Measurements from ENCODE around the gene KCNE1.

The KCNE1 gene

DNA sequence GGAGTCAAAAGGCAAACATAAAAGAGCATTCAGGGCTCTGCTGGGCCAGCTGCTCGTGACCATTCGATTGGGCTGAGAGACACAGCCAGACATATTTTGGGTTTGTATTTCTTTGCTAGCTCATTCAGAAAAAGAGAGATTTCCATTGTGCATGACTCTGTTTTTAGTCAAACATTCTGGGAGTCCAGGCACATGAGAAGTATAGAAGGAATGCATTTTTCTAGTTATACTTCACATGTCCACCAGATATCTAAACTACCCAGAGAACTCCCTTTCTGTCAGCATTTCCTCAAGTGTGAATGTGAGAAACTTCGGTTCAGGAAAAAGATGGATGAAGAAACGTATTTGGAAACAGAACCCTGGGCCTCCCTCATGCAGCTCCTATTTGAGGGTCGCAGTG is 6.3 kb upstream of the KCNE1 start:
- H3K9me3 ChIP-seq (ENCODE audit: low read length): peaks cover 3% of the 10 kb centered on the region
- peaks cover 19% of the 10 kb centered on the region for H3K36me3 ChIP-seq (ENCODE audit: insufficient read depth, low read length)
- H2AFZ ChIP-seq (ENCODE audit: low read depth, low read length): no peak overlapping the region
- H3K4me3 ChIP-seq (ENCODE audit: low read length): no peak overlapping the region
- H3K4me1 ChIP-seq (ENCODE audit: insufficient read depth, low read length): no peaks in the 10 kb centered on the region
- no peaks in the 10 kb centered on the region for H3K27me3 ChIP-seq (ENCODE audit: insufficient read depth, low read length)

GRCh38 chr21:34517491-34518245 is 5.7 kb upstream of the KCNE1 start:
- H3K27me3 ChIP-seq (ENCODE audit: insufficient read depth, low read length): no peaks in the 10 kb centered on the region
- H2AFZ ChIP-seq (ENCODE audit: low read depth, low read length): no peak overlapping the region
- H3K9me3 ChIP-seq (ENCODE audit: low read length): peaks cover 3% of the 10 kb centered on the region
- no peaks in the 10 kb centered on the region for H3K4me1 ChIP-seq (ENCODE audit: insufficient read depth, low read length)
- peaks cover 16% of the 10 kb centered on the region for H3K36me3 ChIP-seq (ENCODE audit: insufficient read depth, low read length)
- H3K4me3 ChIP-seq (ENCODE audit: low read length): no peak overlapping the region

GRCh38 chr21:34517039-34517438 is 5.0 kb upstream of the KCNE1 start:
- no peak overlapping the region for H2AFZ ChIP-seq (ENCODE audit: low read depth, low read length)
- no peak overlapping the region for H3K4me3 ChIP-seq (ENCODE audit: low read length)
- H3K36me3 ChIP-seq (ENCODE audit: insufficient read depth, low read length): peaks cover 16% of the 10 kb centered on the region
- no peaks in the 10 kb centered on the region for H3K4me1 ChIP-seq (ENCODE audit: insufficient read depth, low read length)
- no peaks in the 10 kb centered on the region for H3K27me3 ChIP-seq (ENCODE audit: insufficient read depth, low read length)
- peaks cover 3% of the 10 kb centered on the region for H3K9me3 ChIP-seq (ENCODE audit: low read length)

DNA sequence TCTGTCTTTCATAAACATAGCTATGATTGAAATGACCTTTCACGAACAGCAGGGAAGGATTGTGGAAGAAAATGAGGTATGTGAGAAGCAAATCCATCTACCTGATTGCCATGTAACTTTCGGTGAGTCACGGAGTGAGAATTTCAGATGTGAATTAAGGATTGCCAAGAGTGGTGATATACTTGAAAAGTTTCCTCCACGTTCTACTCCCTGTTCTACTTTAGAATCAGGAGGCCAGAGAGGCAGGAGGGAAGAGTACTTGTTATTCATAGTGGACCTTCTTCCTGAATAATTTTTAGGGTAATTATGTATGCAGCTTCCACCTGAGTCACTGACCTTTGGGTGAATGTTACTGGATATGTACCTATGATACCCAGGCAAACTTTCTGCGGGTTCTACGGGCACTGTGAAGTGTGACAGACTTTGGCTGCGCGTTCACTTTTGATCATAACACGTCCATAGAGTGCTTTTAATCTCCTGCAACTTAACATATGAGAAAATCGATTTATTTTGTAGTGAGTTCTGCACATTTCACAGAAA is 2.6 kb upstream of the KCNE1 start:
- no peaks in the 10 kb centered on the region for H3K27me3 ChIP-seq (ENCODE audit: insufficient read depth, low read length)
- peaks cover 5% of the 10 kb centered on the region for H3K36me3 ChIP-seq (ENCODE audit: insufficient read depth, low read length)
- H2AFZ ChIP-seq (ENCODE audit: low read depth, low read length): no peak overlapping the region
- no peaks in the 10 kb centered on the region for H3K4me1 ChIP-seq (ENCODE audit: insufficient read depth, low read length)
- H3K4me3 ChIP-seq (ENCODE audit: low read length): no peak overlapping the region
- no peaks in the 10 kb centered on the region for H3K9me3 ChIP-seq (ENCODE audit: low read length)

GRCh38 chr21:34513129-34513675 is 1.2 kb upstream of the KCNE1 start:
- Histone ChIP-seq H2AFZ (ENCODE audit: low read depth, low read length) (no peak overlapping the region), H3K36me3 (ENCODE audit: insufficient read depth, low read length) (peaks cover 5% of the 10 kb centered on the region), H3K4me1 (ENCODE audit: insufficient read depth, low read length) (no peaks in the 10 kb centered on the region), H3K27me3 (ENCODE audit: insufficient read depth, low read length) (no peaks in the 10 kb centered on the region), H3K4me3 (ENCODE audit: low read length) (no peak overlapping the region), H3K9me3 (ENCODE audit: low read length) (no peaks in the 10 kb centered on the region)

DNA sequence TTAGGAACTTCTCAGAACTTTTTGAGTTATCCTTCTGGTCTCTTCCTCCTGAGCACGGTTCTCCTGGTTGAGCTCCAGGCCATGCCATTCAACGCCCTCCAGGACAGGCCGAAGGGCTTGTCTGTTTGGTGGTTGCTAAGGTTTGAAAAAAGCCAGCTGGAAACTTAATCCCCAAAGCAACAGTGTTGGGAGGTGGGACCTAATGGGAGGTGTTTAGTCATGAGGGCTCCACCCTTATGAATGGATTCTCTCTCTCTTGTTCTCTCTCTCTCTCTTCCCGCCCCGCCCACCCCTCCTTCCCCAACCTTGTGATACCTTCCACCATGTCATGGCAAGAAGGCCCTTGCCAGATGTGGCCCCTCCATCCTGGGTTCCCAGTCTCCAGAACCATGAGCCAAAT is 829 bp downstream of the KCNE1 start:
- Histone ChIP-seq H3K4me1 (ENCODE audit: insufficient read depth, low read length) (no peaks in the 10 kb centered on the region), H3K27me3 (ENCODE audit: insufficient read depth, low read length) (no peaks in the 10 kb centered on the region), H3K9me3 (ENCODE audit: low read length) (no peaks in the 10 kb centered on the region), H3K4me3 (ENCODE audit: low read length) (no peak overlapping the region), H3K36me3 (ENCODE audit: insufficient read depth, low read length) (no peaks in the 10 kb centered on the region), H2AFZ (ENCODE audit: low read depth, low read length) (no peak overlapping the region)

- H3K4me3 ChIP-seq (ENCODE audit: low read length): no peak overlapping the region
- H2AFZ ChIP-seq (ENCODE audit: low read depth, low read length): no peak overlapping the region
- no peaks in the 10 kb centered on the region for H3K9me3 ChIP-seq (ENCODE audit: low read length)
- no peaks in the 10 kb centered on the region for H3K4me1 ChIP-seq (ENCODE audit: insufficient read depth, low read length)
- H3K36me3 ChIP-seq (ENCODE audit: insufficient read depth, low read length): no peaks in the 10 kb centered on the region
- no peaks in the 10 kb centered on the region for H3K27me3 ChIP-seq (ENCODE audit: insufficient read depth, low read length)
Measured at GRCh38 chr21:34510148-34511142, 1.6 kb downstream of the KCNE1 start.

- no peak overlapping the region for H2AFZ ChIP-seq (ENCODE audit: low read depth, low read length)
- H3K36me3 ChIP-seq (ENCODE audit: insufficient read depth, low read length): no peaks in the 10 kb centered on the region
- H3K9me3 ChIP-seq (ENCODE audit: low read length): no peaks in the 10 kb centered on the region
- H3K27me3 ChIP-seq (ENCODE audit: insufficient read depth, low read length): no peaks in the 10 kb centered on the region
- no peaks in the 10 kb centered on the region for H3K4me1 ChIP-seq (ENCODE audit: insufficient read depth, low read length)
- H3K4me3 ChIP-seq (ENCODE audit: low read length): no peak overlapping the region
Measured at GRCh38 chr21:34509151-34509550, 2.9 kb downstream of the KCNE1 start.

DNA sequence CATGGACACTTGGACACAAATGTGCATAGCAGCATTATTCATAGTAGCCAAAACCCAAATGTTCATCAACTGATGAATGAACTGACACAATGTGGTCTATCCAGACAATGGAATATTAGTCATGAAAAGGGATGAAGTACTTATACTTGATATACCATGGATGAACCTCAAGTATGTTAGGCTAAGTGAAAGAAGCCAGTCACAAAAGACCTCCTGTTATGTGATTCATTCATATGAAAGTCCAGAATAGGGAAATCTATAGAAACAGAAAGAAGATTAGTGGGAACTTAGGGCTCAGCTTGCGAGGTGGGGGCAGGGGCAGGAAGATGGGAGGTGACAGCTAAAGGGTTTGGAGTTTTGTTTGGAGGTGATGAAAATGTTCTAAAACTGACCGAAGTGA is 7.4 kb downstream of the KCNE1 start:
- H3K36me3 ChIP-seq (ENCODE audit: insufficient read depth, low read length): no peaks in the 10 kb centered on the region
- H2AFZ ChIP-seq (ENCODE audit: low read depth, low read length): no peak overlapping the region
- H3K27me3 ChIP-seq (ENCODE audit: insufficient read depth, low read length): no peaks in the 10 kb centered on the region
- H3K4me1 ChIP-seq (ENCODE audit: insufficient read depth, low read length): no peaks in the 10 kb centered on the region
- no peaks in the 10 kb centered on the region for H3K9me3 ChIP-seq (ENCODE audit: low read length)
- no peak overlapping the region for H3K4me3 ChIP-seq (ENCODE audit: low read length)

DNA sequence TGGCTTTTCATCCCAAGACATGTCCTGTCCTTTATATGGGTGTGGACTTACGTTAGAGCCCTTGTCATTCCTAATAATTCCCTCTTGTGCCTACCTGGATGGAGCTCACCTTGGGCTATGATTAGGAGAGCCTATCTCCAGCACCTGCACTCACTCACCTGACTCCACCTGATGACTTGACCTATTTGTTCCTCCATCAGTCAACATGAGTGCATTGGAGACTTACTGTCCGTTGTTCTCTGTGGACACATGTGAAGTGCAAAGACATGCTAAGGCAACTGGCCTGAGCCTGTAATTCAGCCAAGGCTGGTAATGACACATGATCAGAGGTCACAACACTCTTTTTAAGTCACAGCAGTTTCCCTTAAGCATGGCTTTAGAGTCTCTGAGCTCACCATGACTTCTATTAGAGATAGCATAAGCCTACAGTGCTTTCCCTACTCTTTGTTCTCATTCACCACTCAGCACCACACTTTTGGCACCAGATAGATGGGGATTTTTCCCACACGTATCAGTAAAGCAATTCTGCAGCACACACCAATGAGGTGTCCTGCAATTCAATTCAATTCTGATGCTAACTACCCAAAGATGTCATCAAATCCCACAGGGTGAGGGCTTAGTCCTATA is 9.4 kb downstream of the KCNE1 start:
- Histone ChIP-seq H3K9me3 (ENCODE audit: low read length) (no peaks in the 10 kb centered on the region), H2AFZ (ENCODE audit: low read depth, low read length) (no peak overlapping the region), H3K36me3 (ENCODE audit: insufficient read depth, low read length) (no peaks in the 10 kb centered on the region), H3K27me3 (ENCODE audit: insufficient read depth, low read length) (no peaks in the 10 kb centered on the region), H3K4me3 (ENCODE audit: low read length) (no peak overlapping the region), H3K4me1 (ENCODE audit: insufficient read depth, low read length) (no peaks in the 10 kb centered on the region)

DNA sequence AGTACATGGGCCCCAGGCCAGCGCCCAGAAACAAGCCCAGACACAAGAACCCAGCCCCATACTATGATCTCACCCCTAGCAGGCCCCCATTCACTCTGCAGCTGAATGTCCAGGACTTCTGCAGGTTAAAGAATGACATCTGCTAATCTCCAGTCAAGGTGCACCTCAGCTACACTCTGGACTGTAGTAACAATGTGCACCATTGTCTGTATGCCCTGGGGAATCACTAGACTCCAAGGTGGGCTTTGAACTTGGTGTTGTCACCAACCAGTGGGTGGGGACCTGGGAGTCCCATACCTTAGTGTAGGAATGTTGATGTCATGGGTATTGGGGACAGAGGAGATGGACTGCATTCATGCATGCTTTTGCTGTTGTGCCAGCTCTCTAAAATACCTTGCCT is 10.3 kb downstream of the KCNE1 start:
- H3K4me1 ChIP-seq (ENCODE audit: insufficient read depth, low read length): no peaks in the 10 kb centered on the region
- no peaks in the 10 kb centered on the region for H3K9me3 ChIP-seq (ENCODE audit: low read length)
- no peak overlapping the region for H3K4me3 ChIP-seq (ENCODE audit: low read length)
- H3K27me3 ChIP-seq (ENCODE audit: insufficient read depth, low read length): no peaks in the 10 kb centered on the region
- no peak overlapping the region for H2AFZ ChIP-seq (ENCODE audit: low read depth, low read length)
- no peaks in the 10 kb centered on the region for H3K36me3 ChIP-seq (ENCODE audit: insufficient read depth, low read length)

DNA sequence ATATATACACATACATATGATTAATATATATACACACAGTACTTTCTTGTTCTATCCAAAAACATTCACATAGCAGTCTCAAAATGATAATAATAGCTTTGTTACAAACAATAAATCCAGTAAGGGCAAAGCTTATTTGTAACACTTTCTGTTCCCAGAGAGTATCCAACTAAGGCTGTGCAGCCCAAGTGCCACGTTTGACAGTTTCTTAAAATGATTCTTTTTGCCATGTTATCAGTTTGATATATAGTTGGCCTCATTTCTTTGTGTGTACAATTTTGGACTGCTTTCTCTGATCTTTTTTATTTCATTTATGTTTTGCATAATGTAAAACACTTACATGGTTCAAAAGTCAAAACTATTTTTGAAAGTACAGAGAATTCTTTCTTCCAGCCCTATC is 11.8 kb downstream of the KCNE1 start:
- H3K4me3 ChIP-seq (ENCODE audit: low read length): no peak overlapping the region

More for the DNA sequence above, 11.8 kb downstream of the KCNE1 start:
- Histone ChIP-seq H3K4me1 (ENCODE audit: insufficient read depth, low read length) (no peaks in the 10 kb centered on the region), H3K36me3 (ENCODE audit: insufficient read depth, low read length) (no peaks in the 10 kb centered on the region), H3K9me3 (ENCODE audit: low read length) (no peaks in the 10 kb centered on the region), H3K27me3 (ENCODE audit: insufficient read depth, low read length) (no peaks in the 10 kb centered on the region), H2AFZ (ENCODE audit: low read depth, low read length) (no peak overlapping the region)
